NB4 (cell line): ENCODE measurements around the gene USP10.

Experiments
- DNase-seq: peaks from one replicate; pipeline ENCODE4 v3.0.0; 2010; ENCODE audit warnings: low read depth
- H3K4me3 ChIP-seq: one replicate; pipeline ENCODE4 v1.5.1; 2011; ENCODE audit warnings: mild to moderate bottlenecking, low read depth, low read length, moderate library complexity
- MYC ChIP-seq: IDR thresholded peaks from 2 replicates; pipeline ENCODE4 v1.6.1; 2011; ENCODE audit warnings: low read depth, low read length
- POLR2A ChIP-seq: IDR thresholded peaks from 2 replicates; pipeline ENCODE4 v1.6.1; 2011; ENCODE audit warnings: mild to moderate bottlenecking; ENCODE audit not compliant: insufficient read length; ENCODE audit errors: extremely low read depth
- TF ChIP-seq, protein P1 (sequence below): IDR thresholded peaks from 2 replicates; pipeline ENCODE4 v1.6.1; 2011; ENCODE audit warnings: low read depth, low read length
- TF ChIP-seq, protein P2 (sequence below): IDR thresholded peaks from one replicate; pipeline ENCODE4 v1.5.1; 2012; ENCODE audit warnings: low read depth, low read length

The USP10 gene

DNA sequence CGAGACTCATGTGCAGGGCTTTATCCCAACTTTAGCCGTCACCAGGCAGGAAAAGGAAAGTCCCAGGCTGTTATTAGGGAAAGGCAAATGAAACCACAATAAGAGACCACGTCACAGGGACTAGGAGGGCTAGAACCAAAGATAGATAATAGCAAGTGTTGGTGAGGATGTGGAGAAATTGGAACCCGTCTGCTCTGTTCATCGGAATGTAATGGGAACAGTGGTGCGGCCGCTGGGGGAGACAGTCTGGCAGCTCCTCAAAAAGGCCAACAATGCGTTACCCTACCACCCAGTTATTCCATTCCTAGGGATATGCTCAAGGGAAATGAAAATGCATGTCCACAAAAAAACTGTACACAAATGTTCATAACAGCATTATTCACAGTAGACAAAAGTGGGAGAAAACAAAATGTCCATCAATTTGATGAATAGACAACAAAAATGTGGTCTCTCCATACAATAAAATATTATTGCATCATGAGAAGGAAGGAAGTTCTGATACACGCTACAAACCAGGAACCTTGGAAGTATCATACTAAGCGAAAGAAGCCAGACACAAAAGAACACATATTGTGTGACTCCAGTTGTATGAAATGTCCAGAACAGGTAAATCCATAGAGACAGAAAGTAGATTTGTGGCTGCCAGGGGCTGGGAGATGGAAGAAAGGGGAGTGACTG lies 19.5 kb upstream of the USP10 start:
- TF ChIP-seq, protein P1, sequence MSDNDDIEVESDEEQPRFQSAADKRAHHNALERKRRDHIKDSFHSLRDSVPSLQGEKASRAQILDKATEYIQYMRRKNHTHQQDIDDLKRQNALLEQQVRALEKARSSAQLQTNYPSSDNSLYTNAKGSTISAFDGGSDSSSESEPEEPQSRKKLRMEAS: no peak
- TF ChIP-seq, protein P2, sequence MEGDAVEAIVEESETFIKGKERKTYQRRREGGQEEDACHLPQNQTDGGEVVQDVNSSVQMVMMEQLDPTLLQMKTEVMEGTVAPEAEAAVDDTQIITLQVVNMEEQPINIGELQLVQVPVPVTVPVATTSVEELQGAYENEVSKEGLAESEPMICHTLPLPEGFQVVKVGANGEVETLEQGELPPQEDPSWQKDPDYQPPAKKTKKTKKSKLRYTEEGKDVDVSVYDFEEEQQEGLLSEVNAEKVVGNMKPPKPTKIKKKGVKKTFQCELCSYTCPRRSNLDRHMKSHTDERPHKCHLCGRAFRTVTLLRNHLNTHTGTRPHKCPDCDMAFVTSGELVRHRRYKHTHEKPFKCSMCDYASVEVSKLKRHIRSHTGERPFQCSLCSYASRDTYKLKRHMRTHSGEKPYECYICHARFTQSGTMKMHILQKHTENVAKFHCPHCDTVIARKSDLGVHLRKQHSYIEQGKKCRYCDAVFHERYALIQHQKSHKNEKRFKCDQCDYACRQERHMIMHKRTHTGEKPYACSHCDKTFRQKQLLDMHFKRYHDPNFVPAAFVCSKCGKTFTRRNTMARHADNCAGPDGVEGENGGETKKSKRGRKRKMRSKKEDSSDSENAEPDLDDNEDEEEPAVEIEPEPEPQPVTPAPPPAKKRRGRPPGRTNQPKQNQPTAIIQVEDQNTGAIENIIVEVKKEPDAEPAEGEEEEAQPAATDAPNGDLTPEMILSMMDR: no peak
- TF ChIP-seq POLR2A: no peak
- TF ChIP-seq MYC: no peak
- H3K4me3 ChIP-seq: no peak overlapping the region
- DNase-seq: no peak

DNA sequence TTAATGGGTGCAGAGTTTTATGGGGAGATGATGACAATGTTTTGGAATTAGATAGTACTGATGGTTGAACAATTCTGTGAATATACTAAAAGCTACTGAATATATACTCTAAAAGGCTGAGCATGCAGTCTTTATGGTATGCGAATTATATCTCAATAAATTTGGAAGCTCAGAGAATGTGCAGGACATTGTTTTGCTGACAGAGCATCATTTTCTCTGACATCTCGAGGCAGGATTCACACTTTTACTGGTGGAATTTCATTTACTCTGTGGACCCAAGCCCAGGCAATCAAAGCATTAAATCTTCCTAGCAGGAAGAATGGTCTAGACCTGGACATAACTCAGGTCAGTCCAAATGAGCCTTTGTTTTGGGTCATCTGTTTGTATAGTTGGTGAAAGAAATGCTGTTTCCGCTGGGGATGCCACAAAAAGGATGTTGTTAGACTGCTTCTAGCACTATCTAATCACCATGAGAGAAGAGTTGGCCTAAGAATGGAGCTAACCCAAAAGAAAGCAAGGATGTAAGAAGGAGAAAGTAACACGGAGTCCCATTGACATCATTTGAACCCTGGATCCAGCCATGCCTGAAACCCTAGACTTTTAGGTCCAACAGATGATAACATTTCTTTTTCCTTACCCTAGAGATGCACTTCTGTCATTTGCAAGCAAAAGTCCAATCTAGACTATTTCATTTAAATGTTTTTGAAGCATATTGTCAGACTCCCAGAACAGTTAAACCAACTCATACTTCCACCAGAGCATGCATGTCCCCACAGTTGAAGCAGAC lies 18.8 kb upstream of the USP10 start:
- TF ChIP-seq, protein P1: no peak
- TF ChIP-seq POLR2A (no peak), MYC (no peak)
- TF ChIP-seq, protein P2: no peak
- DNase-seq: no peak
- H3K4me3 ChIP-seq: no peak overlapping the region

DNA sequence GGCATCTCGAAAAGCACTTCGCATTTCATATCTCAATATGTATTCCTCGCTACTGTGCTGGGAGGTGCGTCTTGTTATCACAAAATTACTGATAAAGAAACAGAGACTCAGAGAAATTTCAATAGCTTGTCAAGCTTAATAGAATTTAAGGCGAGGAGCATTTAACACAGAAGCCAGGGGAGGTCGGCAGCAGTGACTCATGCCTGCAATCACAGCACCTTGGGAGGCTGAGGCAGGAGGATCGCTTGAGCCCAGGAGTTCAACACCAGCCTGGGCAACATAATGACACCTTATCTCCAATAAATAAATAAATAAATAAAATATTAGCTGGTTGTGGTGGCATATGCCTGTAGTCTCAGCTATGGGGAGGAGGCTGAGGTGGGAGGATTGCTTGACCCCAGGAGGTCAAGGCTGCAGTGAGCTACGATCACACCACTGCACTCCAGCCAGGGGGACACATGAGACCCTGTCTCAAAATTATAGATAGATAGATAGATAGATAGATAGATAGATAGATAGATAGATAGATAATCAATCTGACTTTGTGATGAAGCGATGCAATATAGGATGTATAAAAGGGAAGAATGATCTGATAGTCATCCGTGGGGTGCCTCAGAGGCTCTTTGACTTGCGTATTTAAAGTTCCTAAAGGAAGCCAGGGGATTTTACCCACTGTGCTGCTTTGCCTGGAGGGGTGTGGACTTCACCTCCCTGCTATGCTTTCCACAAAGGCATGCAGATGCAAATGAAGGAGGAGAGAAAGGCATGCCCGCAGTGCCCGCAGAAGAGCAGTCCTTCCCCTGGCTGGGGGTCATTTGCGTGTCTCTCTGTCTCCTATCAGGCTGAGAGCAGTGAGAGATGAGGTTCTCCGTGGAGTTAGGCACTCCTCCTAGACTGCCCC lies 15.9 kb upstream of the USP10 start:
- H3K4me3 ChIP-seq: no peak overlapping the region
- TF ChIP-seq, protein P2: no peak
- TF ChIP-seq MYC (no peak), POLR2A (no peak)
- TF ChIP-seq, protein P1: no peak
- DNase-seq: no peak

DNA sequence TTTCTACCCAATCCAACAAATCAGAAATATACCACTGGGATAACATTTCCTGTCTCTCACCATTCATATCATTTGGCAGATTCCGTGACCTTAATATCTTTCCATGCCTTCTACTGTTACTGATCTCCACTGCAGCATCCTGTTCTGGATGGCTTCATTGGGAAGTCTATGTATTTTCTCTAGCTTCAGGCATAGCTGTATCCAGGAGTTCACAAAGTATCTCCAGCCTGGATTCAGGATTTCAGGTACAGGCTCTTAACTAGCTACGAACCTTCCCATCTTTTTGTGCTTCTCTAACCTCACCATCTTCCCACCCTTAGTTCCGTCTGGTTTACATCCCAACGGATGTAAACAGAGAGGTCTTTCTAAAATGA lies 15.2 kb upstream of the USP10 start:
- TF ChIP-seq, protein P2: no peak
- TF ChIP-seq POLR2A: no peak
- TF ChIP-seq MYC: no peak
- TF ChIP-seq, protein P1: no peak
- DNase-seq: no peak
- H3K4me3 ChIP-seq: no peak overlapping the region

DNA sequence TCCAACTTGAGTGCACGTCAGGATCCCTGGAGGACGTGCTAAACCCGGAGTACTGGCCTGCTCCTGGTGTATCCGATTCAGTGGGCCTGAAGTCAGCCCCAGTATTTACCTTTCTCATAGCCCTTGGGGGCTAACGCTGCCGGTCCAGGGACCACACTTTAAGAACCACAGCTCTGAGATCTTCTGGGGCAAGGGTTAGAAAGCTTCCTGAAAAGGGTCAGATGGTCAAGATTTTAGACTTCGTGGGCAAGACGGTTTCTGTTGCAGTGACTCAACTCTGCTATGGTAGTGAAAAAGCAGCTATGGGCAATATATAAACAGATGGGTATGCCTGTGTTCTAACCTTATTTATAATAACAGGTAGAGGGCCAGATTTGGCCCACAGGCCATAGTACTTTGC lies 14.6 kb upstream of the USP10 start:
- DNase-seq: no peak
- TF ChIP-seq, protein P1: no peak
- TF ChIP-seq MYC (no peak), POLR2A (no peak)
- TF ChIP-seq, protein P2: no peak

More for the DNA sequence above, 14.6 kb upstream of the USP10 start:
- H3K4me3 ChIP-seq: no peak overlapping the region
